H1 (cell line): Measurements from ENCODE around the gene AFF2. TPM values are rescaled to one million over a fixed set of nuclear protein-coding genes. Genes with fewer than 3 reads are reported as not detected.

Experiments
- GABPA ChIP-seq: IDR thresholded peaks from 2 replicates; pipeline ENCODE4 v1.6.1; 2011; ENCODE audit warnings: mild to moderate bottlenecking, low read length, moderate library complexity, borderline replicate concordance; ENCODE audit not compliant: insufficient read depth
- KDM5A ChIP-seq: fragments of 200-600 bp; IDR thresholded peaks from 2 replicates; pipeline ENCODE4 v1.7.1; 2012; ENCODE audit warnings: mild to moderate bottlenecking, low read length, inconsistent platforms, mixed read lengths
- MAFK ChIP-seq: IDR thresholded peaks from 2 replicates; pipeline ENCODE4 v1.6.1; 2012; ENCODE audit warnings: low read depth, mild to moderate bottlenecking, improper control_type of control experiment, low read length
- SAP30 ChIP-seq: fragments of 300-600 bp; sonication (generic); IDR thresholded peaks from 2 replicates; pipeline ENCODE4 v1.7.1; 2012; ENCODE audit warnings: low read length, moderate library complexity, mild to moderate bottlenecking, inconsistent platforms; ENCODE audit not compliant: insufficient read depth, insufficient replicate concordance
- SUZ12 ChIP-seq: fragments of 200-600 bp; sonication (generic); IDR thresholded peaks from 2 replicates; pipeline ENCODE4 v1.6.1; 2012; ENCODE audit warnings: mild to moderate bottlenecking, inconsistent platforms, low read length, moderate library complexity, mixed read lengths
- polyA plus RNA-seq, 7 experiments: library from polyadenylated mRNA; depleted of rRNA in 3 of 7; stranded (reverse) in 5 of 7; unstranded in 2 of 7; fragments of >200 nt in 5 of 7; fragments of 200-250 nt in 2 of 7; gene quantifications; 1 replicate in 5 of 7; 2 replicates in 1 of 7; 4 replicates in 1 of 7; pipeline versions ENCODE4 v1.2.1 to v1.2.3, GENCODE V29; 2011 to 2013; ENCODE audit warnings: missing spikeins in 2 of 7, mixed read lengths in 2 of 7
- total RNA-seq: library from RNA; stranded (reverse); fragmentation: NEBNext Ultra II Directional; extraction: Animal tissue kit (Norgen Biotek cat#: 25700); gene quantifications from 2 replicates; pipeline ENCODE4 v1.2.1, GENCODE V29; 2021

Gene AFF2
- total and polyA plus RNA-seq, 2 of the 8 experiments (the other 6 are each of a cell fraction or from before 2014, with no cell fraction given): 2.0 to 7.3 TPM

- TF ChIP-seq GABPA (no peak), MAFK (no peak), SUZ12 (no peak), SAP30 (no peak), KDM5A (no peak)
Observed at GRCh38 chrX:148960060-148960459, 459.6 kb downstream of the AFF2 start (continued).
